ENCODE data around the gene ZCCHC7.

GRCh38 chr9:37392272-37392671, 271.9 kb downstream of the ZCCHC7 start:
- TF ChIP-seq RCOR1 (conservative IDR thresholded peaks at IDR 0.05; ENCODE audit: low read depth, low read length) (no peak), SP1 (IDR thresholded peaks at IDR 0.05; ENCODE audit: low read depth, low read length) (no peak)

Data from GM12878 (cell line).